Measurements from ENCODE around the gene SMPD1.

Gene SMPD1

GRCh38 chr11:6395470-6396060, 5.3 kb downstream of the SMPD1 start:
- H3K4me3 ChIP-seq = no peak overlapping the region
- H3K4me1 ChIP-seq = peaks cover 8 to 15% (median 12%) of the 10 kb centered on the region in 10 experiments
- H3K27me3 ChIP-seq = no peaks in the 10 kb centered on the region
- H3K9me3 ChIP-seq (replicated peaks in 1 of 11) = no peaks in the 10 kb centered on the region
- H3K4me2 ChIP-seq = no peak overlapping the region
- H3K36me3 ChIP-seq = peaks cover 0 to 52% (median 6%) of the 10 kb centered on the region in 11 experiments; a peak in 11 of 22 replicates
- no peak for TF ChIP-seq Cebpa-rat (IDR thresholded peaks at IDR 0.05)
- no peak overlapping the region for H3K27ac ChIP-seq
- no peak overlapping the region for H3K9ac ChIP-seq
- H4K20me1 ChIP-seq = no peaks in the 10 kb centered on the region; a peak in 1 of 22 replicates

- H3K4me3 ChIP-seq = no peak overlapping the region
- TF ChIP-seq Cebpa-rat (IDR thresholded peaks at IDR 0.05) = no peak
- H3K36me3 ChIP-seq = peaks cover 0 to 61% (median 14%) of the 10 kb centered on the region in 11 experiments; a peak in 12 of 22 replicates
These were observed 6.9 kb downstream of the SMPD1 start for GRCh38 chr11:6397156-6397555.

GRCh38 chr11:6397636-6398035, 7.4 kb downstream of the SMPD1 start:
- TF ChIP-seq Cebpa-rat (IDR thresholded peaks at IDR 0.05) = no peak
- no peak overlapping the region for H3K4me2 ChIP-seq

More at GRCh38 chr11:6397156-6397555, 6.9 kb downstream of the SMPD1 start:
- Histone ChIP-seq H3K4me1 (peaks cover 9 to 18% (median 13%) of the 10 kb centered on the region in 10 experiments), H3K4me2 (no peak overlapping the region), H3K9ac (no peak overlapping the region), H3K27ac (no peak overlapping the region), H3K9me3 (replicated peaks in 1 of 11) (no peaks in the 10 kb centered on the region), H4K20me1 (peaks cover 0 to 3% (median 0%) of the 10 kb centered on the region in 11 experiments; a peak in 1 of 22 replicates), H3K27me3 (no peaks in the 10 kb centered on the region)

GRCh38 chr11:6400431-6401345, 10.4 kb downstream of the SMPD1 start:
- no peaks in the 10 kb centered on the region for H3K9me3 ChIP-seq (replicated peaks in 1 of 11)
- H3K4me1 ChIP-seq = peaks cover 37 to 49% (median 45%) of the 10 kb centered on the region in 10 experiments
- H3K4me2 ChIP-seq = peak overlapping the region in 9 of 11 experiments; percentile 78 to 94 (median 89); a peak in 15 of 22 replicates
- peak overlapping the region in 1 of 11 experiments; percentile 67; a peak in 1 of 22 replicates for H3K27ac ChIP-seq
- H3K4me3 ChIP-seq = no peak overlapping the region
- no peaks in the 10 kb centered on the region for H3K27me3 ChIP-seq
- peaks cover 0 to 36% (median 11%) of the 10 kb centered on the region in 11 experiments; a peak in 11 of 22 replicates for H3K36me3 ChIP-seq
- H3K9ac ChIP-seq = no peak overlapping the region
- peaks cover 0 to 35% (median 14%) of the 10 kb centered on the region in 11 experiments; a peak in 11 of 22 replicates for H4K20me1 ChIP-seq
- no peak for TF ChIP-seq Cebpa-rat (IDR thresholded peaks at IDR 0.05)

More at GRCh38 chr11:6397636-6398035, 7.4 kb downstream of the SMPD1 start:
- no peak overlapping the region for H3K9ac ChIP-seq
- no peaks in the 10 kb centered on the region for H3K9me3 ChIP-seq (replicated peaks in 1 of 11)
- H3K4me1 ChIP-seq = peaks cover 14 to 22% (median 18%) of the 10 kb centered on the region in 10 experiments
- H4K20me1 ChIP-seq = peaks cover 0 to 6% (median 0%) of the 10 kb centered on the region in 11 experiments; a peak in 3 of 22 replicates
- H3K27me3 ChIP-seq = no peaks in the 10 kb centered on the region
- H3K27ac ChIP-seq = no peak overlapping the region
- H3K4me3 ChIP-seq = no peak overlapping the region
- H3K36me3 ChIP-seq = peaks cover 0 to 61% (median 14%) of the 10 kb centered on the region in 11 experiments; a peak in 12 of 22 replicates

GRCh38 chr11:6401464-6401863, 11.2 kb downstream of the SMPD1 start:
- Histone ChIP-seq H3K27me3 (no peaks in the 10 kb centered on the region), H3K4me1 (peaks cover 37 to 49% (median 45%) of the 10 kb centered on the region in 10 experiments), H4K20me1 (peaks cover 0 to 38% (median 14%) of the 10 kb centered on the region in 11 experiments; a peak in 12 of 22 replicates), H3K36me3 (peaks cover 0 to 33% (median 11%) of the 10 kb centered on the region in 11 experiments; a peak in 11 of 22 replicates), H3K9me3 (replicated peaks in 1 of 11) (no peaks in the 10 kb centered on the region), H3K9ac (0 out of 22 replicates have a peak overlapping the region, but pooled peaks of 1 of the 11 experiments have one; percentile 55), H3K4me3 (no peak overlapping the region), H3K4me2 (peak overlapping the region in 10 of 11 experiments; percentile 78 to 94 (median 88); a peak in 20 of 22 replicates), H3K27ac (peak overlapping the region in 3 of 11 experiments; percentile 51 to 67 (median 58); a peak in 3 of 22 replicates)
- TF ChIP-seq Cebpa-rat (IDR thresholded peaks at IDR 0.05) = no peak

- Histone ChIP-seq H3K4me3 (peak overlapping the region in 5 of 10 experiments; percentile 0 to 38 (median 27); a peak in 5 of 20 replicates), H3K27me3 (no peaks in the 10 kb centered on the region), H4K20me1 (peaks cover 0 to 42% (median 14%) of the 10 kb centered on the region in 11 experiments; a peak in 12 of 22 replicates), H3K9ac (peak overlapping the region in 9 of 11 experiments; percentile 26 to 56 (median 47); a peak in 13 of 22 replicates), H3K27ac (peak overlapping the region in 9 of 11 experiments; percentile 15 to 71 (median 53); a peak in 16 of 22 replicates), H3K36me3 (peaks cover 0 to 33% (median 11%) of the 10 kb centered on the region in 11 experiments; a peak in 11 of 22 replicates), H3K4me1 (peaks cover 37 to 49% (median 45%) of the 10 kb centered on the region in 10 experiments), H3K4me2 (peak overlapping the region; percentile 60 to 94 (median 88)), H3K9me3 (replicated peaks in 1 of 11) (no peaks in the 10 kb centered on the region)
- no peak for TF ChIP-seq Cebpa-rat (IDR thresholded peaks at IDR 0.05)
These were observed 11.8 kb downstream of the SMPD1 start for GRCh38 chr11:6402061-6402470.

GRCh38 chr11:6402561-6402981, 12.3 kb downstream of the SMPD1 start:
- Histone ChIP-seq H3K4me1 (peaks cover 37 to 49% (median 45%) of the 10 kb centered on the region in 10 experiments), H3K9ac (peak overlapping the region in 10 of 11 experiments; percentile 2 to 56 (median 44); a peak in 16 of 22 replicates), H3K36me3 (peaks cover 0 to 31% (median 11%) of the 10 kb centered on the region in 11 experiments; a peak in 11 of 22 replicates), H3K9me3 (replicated peaks in 1 of 11) (no peaks in the 10 kb centered on the region), H3K4me3 (peak overlapping the region in 5 of 10 experiments; percentile 0 to 38 (median 27); a peak in 6 of 20 replicates), H3K4me2 (peak overlapping the region; percentile 60 to 94 (median 88)), H3K27ac (peak overlapping the region in 9 of 11 experiments; percentile 15 to 71 (median 53); a peak in 18 of 22 replicates), H4K20me1 (peaks cover 0 to 46% (median 14%) of the 10 kb centered on the region in 11 experiments; a peak in 12 of 22 replicates), H3K27me3 (no peaks in the 10 kb centered on the region)
- TF ChIP-seq Cebpa-rat (IDR thresholded peaks at IDR 0.05) = no peak

- H4K20me1 ChIP-seq = peaks cover 0 to 46% (median 14%) of the 10 kb centered on the region in 11 experiments; a peak in 12 of 22 replicates
- peaks cover 0 to 23% (median 11%) of the 10 kb centered on the region in 11 experiments; a peak in 10 of 22 replicates for H3K36me3 ChIP-seq
- no peaks in the 10 kb centered on the region for H3K27me3 ChIP-seq
- peaks cover 37 to 49% (median 45%) of the 10 kb centered on the region in 10 experiments for H3K4me1 ChIP-seq
- no peak overlapping the region for H3K9ac ChIP-seq
- H3K27ac ChIP-seq = peak overlapping the region in 5 of 11 experiments; percentile 51 to 71 (median 59); a peak in 7 of 22 replicates
- 0 out of 20 replicates have a peak overlapping the region, but pooled peaks of 1 of the 10 experiments have one; percentile 38 for H3K4me3 ChIP-seq
- TF ChIP-seq Cebpa-rat (IDR thresholded peaks at IDR 0.05) = no peak
- no peaks in the 10 kb centered on the region for H3K9me3 ChIP-seq (replicated peaks in 1 of 11)
- H3K4me2 ChIP-seq = peak overlapping the region; percentile 60 to 94 (median 88)
These were observed 13.3 kb downstream of the SMPD1 start for GRCh38 chr11:6403539-6403938.
